GM19324 (cell line): ENCODE data around the gene MAGI2.

Experiments used
- ATAC-seq: cut with Tn5 transposase; IDR thresholded peaks from one replicate; pipeline ENCODE4 v1.9.1; 2021; ENCODE audit warnings: mild to moderate bottlenecking, moderate library complexity; ENCODE audit not compliant: unreplicated experiment, low FRiP score

The MAGI2 gene

GRCh38 chr7:78476851-78477405 is 976.5 kb downstream of the MAGI2 start:
- ATAC-seq: no peak

GRCh38 chr7:78473571-78474301 is 979.7 kb downstream of the MAGI2 start:
- no peak for ATAC-seq

- no peak for ATAC-seq
Observed at GRCh38 chr7:78473021-78473420, 980.4 kb downstream of the MAGI2 start.

- ATAC-seq: no peak
Observed at GRCh38 chr7:78472519-78472918, 980.9 kb downstream of the MAGI2 start.

- no peak for ATAC-seq
Observed at GRCh38 chr7:78465894-78466293, 987.6 kb downstream of the MAGI2 start.

GRCh38 chr7:78463039-78463438 is 990.4 kb downstream of the MAGI2 start:
- ATAC-seq: no peak

- no peak for ATAC-seq
Observed at GRCh38 chr7:78450706-78451105, 1002.8 kb downstream of the MAGI2 start.

- no peak for ATAC-seq
Observed at GRCh38 chr7:78448911-78449310, 1004.6 kb downstream of the MAGI2 start.

- ATAC-seq: no peak
Observed at GRCh38 chr7:78444267-78444666, 1009.2 kb downstream of the MAGI2 start.

GRCh38 chr7:78443811-78444210 is 1009.7 kb downstream of the MAGI2 start:
- no peak for ATAC-seq

GRCh38 chr7:78441737-78442136 is 1011.7 kb downstream of the MAGI2 start:
- ATAC-seq: no peak

GRCh38 chr7:78438433-78438832 is 1015.0 kb downstream of the MAGI2 start:
- ATAC-seq: no peak

- ATAC-seq: no peak
Observed at GRCh38 chr7:78437118-78437517, 1016.3 kb downstream of the MAGI2 start.

GRCh38 chr7:78435355-78435754 is 1018.1 kb downstream of the MAGI2 start:
- ATAC-seq: no peak

GRCh38 chr7:78434281-78434680 is 1019.2 kb downstream of the MAGI2 start:
- no peak for ATAC-seq

- no peak for ATAC-seq
Observed at GRCh38 chr7:78433421-78433820, 1020.0 kb downstream of the MAGI2 start.

GRCh38 chr7:78429878-78430277 is 1023.6 kb downstream of the MAGI2 start:
- no peak for ATAC-seq

- no peak for ATAC-seq
Observed at GRCh38 chr7:78427209-78427608, 1026.3 kb downstream of the MAGI2 start.

GRCh38 chr7:78420001-78420400 is 1033.5 kb downstream of the MAGI2 start:
- ATAC-seq: no peak

GRCh38 chr7:78417180-78417853 is 1036.2 kb downstream of the MAGI2 start:
- no peak for ATAC-seq

- ATAC-seq: no peak
Observed at GRCh38 chr7:78413568-78413967, 1039.9 kb downstream of the MAGI2 start.
